Measurements from ENCODE around the gene ZDHHC16.
"Not testable (repeated sequence)": the region's sequence is repeated elsewhere in the genome, so short reads cannot be mapped to it uniquely, and the experiment has no call there.

ZDHHC16 gene

DNA sequence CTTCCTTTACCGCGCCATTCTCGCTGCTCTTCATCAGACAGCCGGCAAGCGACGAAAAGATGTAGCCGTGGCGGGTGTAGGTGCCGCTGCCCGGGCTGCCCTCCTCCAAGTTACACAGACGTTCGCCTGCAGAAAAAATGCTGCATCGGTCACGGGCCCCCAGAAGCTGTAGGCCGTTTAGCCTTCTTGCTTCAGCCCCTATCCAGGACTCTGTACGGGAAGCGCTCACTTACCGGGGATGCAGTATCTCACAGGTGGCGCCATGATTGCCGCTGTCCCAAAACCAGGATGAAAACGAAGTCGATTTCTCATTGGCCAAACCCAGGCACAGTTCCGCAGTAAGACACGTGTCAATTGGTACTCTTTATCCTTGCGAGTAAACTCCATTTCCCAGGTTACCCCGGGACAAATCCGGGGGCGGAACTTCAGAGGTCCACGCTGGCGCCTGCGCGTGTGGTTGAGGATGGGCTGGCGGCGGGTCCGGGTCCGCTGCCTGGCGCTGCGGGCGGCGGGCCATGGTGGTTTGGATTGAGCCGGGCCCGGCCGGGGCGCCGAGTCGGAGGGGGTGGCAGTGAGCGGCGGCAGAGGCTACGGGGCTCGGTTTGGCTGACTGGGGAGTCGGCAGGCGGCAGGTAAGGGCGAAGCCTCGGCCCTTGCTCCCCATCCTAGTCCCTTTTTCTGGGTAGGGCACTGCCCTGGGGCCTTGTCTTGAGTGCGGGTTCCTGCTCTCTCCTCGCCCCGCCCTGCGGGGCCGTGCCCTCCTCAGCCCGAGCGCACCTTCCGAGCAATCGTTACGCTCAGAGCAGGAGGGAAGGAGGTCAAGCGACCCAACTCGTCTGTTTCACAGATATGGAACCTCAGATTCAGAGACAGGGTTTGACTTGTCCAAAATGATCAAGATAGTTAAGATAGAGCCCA is at the start of gene ZDHHC16, which contains the start of gene EXOSC1:
ZDHHC16 (plus strand) TSS at position 454 of the 918 bp plus-strand sequence. CDS start 5,501 bp downstream, outside the sequence.
EXOSC1 (minus strand) TSS at position 285 of the 918 bp plus-strand sequence; CDS start at position 264, 21 bp downstream.
- Histone ChIP-seq H3K27ac (ENCODE audit: low read depth, low read length) (peak within 1 kb of the TSS; percentile 30), H3K9ac (ENCODE audit: low read length) (peak within 1 kb of the TSS; percentile 92), H3K9me3 (ENCODE audit: control insufficient read depth, insufficient read depth, low read depth, low read length) (no peaks in the 10 kb centered on the region), H3K4me3 (ENCODE audit: low read depth, low read length) (peak within 1 kb of the TSS; percentile 95), H3K27me3 (ENCODE audit: control insufficient read depth, insufficient read depth, low read length) (no peaks in the 10 kb centered on the region), H3K4me1 (ENCODE audit: control insufficient read depth, insufficient read depth, low read length) (no peaks in the 10 kb centered on the region), H3K36me3 (ENCODE audit: control insufficient read depth, insufficient read depth, low read length) (peaks cover 23% of the 10 kb centered on the region)

DNA sequence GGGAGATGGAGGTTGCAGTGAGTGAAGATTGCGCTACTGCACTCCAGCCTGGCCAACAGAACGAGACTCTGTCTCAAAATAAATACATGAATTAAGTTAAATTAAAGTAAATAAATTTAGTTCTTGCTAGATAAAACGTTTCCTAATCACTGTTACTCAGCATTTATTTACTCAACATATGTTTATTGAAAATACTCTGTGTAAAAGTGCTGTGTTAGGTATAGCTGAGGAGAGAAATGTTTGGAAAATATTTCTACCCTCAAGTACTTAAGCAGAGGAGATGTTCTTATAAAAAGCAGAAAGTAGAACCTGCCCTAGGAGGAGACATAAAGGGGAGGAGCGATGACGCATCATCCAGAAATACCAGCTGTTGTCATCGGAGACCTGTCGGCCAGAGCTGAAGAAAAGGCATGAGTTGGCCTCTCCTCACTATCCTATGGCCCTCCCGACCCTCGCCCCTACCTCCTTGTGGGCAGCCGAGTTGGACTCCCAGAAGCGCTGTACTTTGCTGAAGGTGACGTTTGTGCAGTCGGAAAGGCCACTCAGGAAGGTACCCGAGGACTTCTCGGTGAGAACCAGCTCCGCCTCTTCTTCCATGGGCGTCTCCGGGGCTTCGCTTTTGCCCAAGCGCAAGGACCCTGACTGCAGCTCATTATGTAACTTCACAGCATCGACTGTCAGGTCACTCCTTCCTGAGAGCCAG is 46.0 kb upstream of the ZDHHC16 start:
- Histone ChIP-seq H3K9ac (ENCODE audit: low read length) (peak overlapping the region; percentile 57), H3K36me3 (ENCODE audit: control insufficient read depth, insufficient read depth, low read length) (peaks cover 25% of the 10 kb centered on the region)

GRCh38 chr10:97400665-97401454 is 45.1 kb upstream of the ZDHHC16 start, which contains the start of gene RRP12:
Gene RRP12 (minus strand): TSS chr10:97401340. CDS start chr10:97401231, 109 bp downstream.
- peak within 1 kb of the TSS; percentile 74 for H3K4me3 ChIP-seq (ENCODE audit: low read depth, low read length)
- H3K36me3 ChIP-seq (ENCODE audit: control insufficient read depth, insufficient read depth, low read length): peaks cover 18% of the 10 kb centered on the region
- no peaks in the 10 kb centered on the region for H3K9me3 ChIP-seq (ENCODE audit: control insufficient read depth, insufficient read depth, low read depth, low read length)
- H3K9ac ChIP-seq (ENCODE audit: low read length): peak within 1 kb of the TSS; percentile 57
- peak within 1 kb of the TSS; percentile 3; the same call in 1 of the 2 replicates for H3K27ac ChIP-seq (ENCODE audit: low read depth, low read length)
- peaks cover 6% of the 10 kb centered on the region; the same call in 1 of the 2 replicates for H3K4me1 ChIP-seq (ENCODE audit: control insufficient read depth, insufficient read depth, low read length)
- no peaks in the 10 kb centered on the region for H3K27me3 ChIP-seq (ENCODE audit: control insufficient read depth, insufficient read depth, low read length)

More for the DNA sequence above, 46.0 kb upstream of the ZDHHC16 start:
- no peaks in the 10 kb centered on the region for H3K9me3 ChIP-seq (ENCODE audit: control insufficient read depth, insufficient read depth, low read depth, low read length)
- H3K27ac ChIP-seq (ENCODE audit: low read depth, low read length): no peak overlapping the region
- peak overlapping the region; percentile 74 for H3K4me3 ChIP-seq (ENCODE audit: low read depth, low read length)
- no peaks in the 10 kb centered on the region for H3K27me3 ChIP-seq (ENCODE audit: control insufficient read depth, insufficient read depth, low read length)
- peaks cover 6% of the 10 kb centered on the region; the same call in 1 of the 2 replicates for H3K4me1 ChIP-seq (ENCODE audit: control insufficient read depth, insufficient read depth, low read length)

- Histone ChIP-seq H3K9ac (ENCODE audit: low read length) (no peak overlapping the region), H3K4me3 (ENCODE audit: low read depth, low read length) (peak overlapping the region; percentile 74), H3K27me3 (ENCODE audit: control insufficient read depth, insufficient read depth, low read length) (no peaks in the 10 kb centered on the region), H3K36me3 (ENCODE audit: control insufficient read depth, insufficient read depth, low read length) (peaks cover 11% of the 10 kb centered on the region), H3K9me3 (ENCODE audit: control insufficient read depth, insufficient read depth, low read depth, low read length) (no peaks in the 10 kb centered on the region), H3K4me1 (ENCODE audit: control insufficient read depth, insufficient read depth, low read length) (peaks cover 6% of the 10 kb centered on the region; the same call in 1 of the 2 replicates), H3K27ac (ENCODE audit: low read depth, low read length) (no peak overlapping the region)
These were observed 44.5 kb upstream of the ZDHHC16 start for GRCh38 chr10:97401455-97401919.

DNA sequence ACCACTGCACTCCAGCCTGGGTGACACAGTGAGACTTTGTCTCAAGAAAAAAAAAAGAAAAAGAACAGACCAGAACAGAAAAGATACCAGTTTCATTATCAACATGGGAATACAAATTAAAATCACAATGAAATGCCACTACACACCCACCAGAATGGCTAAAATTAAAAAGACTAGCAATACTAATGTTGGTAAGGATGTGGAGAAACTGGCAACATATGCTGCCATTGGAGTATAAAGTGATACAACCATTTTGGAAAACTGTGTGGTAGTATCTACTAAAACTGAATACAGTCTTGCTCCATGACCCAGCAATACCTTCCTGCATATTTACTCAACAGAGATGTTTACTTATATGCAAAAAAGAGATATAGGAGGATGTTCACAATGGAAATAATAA is 41.9 kb upstream of the ZDHHC16 start:
- Histone ChIP-seq H3K9me3 (ENCODE audit: control insufficient read depth, insufficient read depth, low read depth, low read length) (no peaks in the 10 kb centered on the region), H3K9ac (ENCODE audit: low read length) (no peak overlapping the region), H3K27ac (ENCODE audit: low read depth, low read length) (no peak overlapping the region), H3K4me1 (ENCODE audit: control insufficient read depth, insufficient read depth, low read length) (peaks cover 6% of the 10 kb centered on the region; the same call in 1 of the 2 replicates), H3K27me3 (ENCODE audit: control insufficient read depth, insufficient read depth, low read length) (no peaks in the 10 kb centered on the region), H3K4me3 (ENCODE audit: low read depth, low read length) (no peak overlapping the region), H3K36me3 (ENCODE audit: control insufficient read depth, insufficient read depth, low read length) (peaks cover 2% of the 10 kb centered on the region; the same call in 1 of the 2 replicates)

GRCh38 chr10:97406064-97406463 is 39.9 kb upstream of the ZDHHC16 start:
- no peaks in the 10 kb centered on the region for H3K36me3 ChIP-seq (ENCODE audit: control insufficient read depth, insufficient read depth, low read length)
- H3K9ac ChIP-seq (ENCODE audit: low read length): no peak overlapping the region
- H3K4me1 ChIP-seq (ENCODE audit: control insufficient read depth, insufficient read depth, low read length): no peaks in the 10 kb centered on the region; the same call in 1 of the 2 replicates
- no peak overlapping the region for H3K27ac ChIP-seq (ENCODE audit: low read depth, low read length)
- no peaks in the 10 kb centered on the region for H3K9me3 ChIP-seq (ENCODE audit: control insufficient read depth, insufficient read depth, low read depth, low read length)
- H3K27me3 ChIP-seq (ENCODE audit: control insufficient read depth, insufficient read depth, low read length): no peaks in the 10 kb centered on the region
- H3K4me3 ChIP-seq (ENCODE audit: low read depth, low read length): no peak overlapping the region

GRCh38 chr10:97406483-97406882 is 39.5 kb upstream of the ZDHHC16 start:
- not testable (repeated sequence) for H3K9ac ChIP-seq (ENCODE audit: low read length); H3K27me3 ChIP-seq (ENCODE audit: control insufficient read depth, insufficient read depth, low read length); H3K9me3 ChIP-seq (ENCODE audit: control insufficient read depth, insufficient read depth, low read depth, low read length); H3K4me3 ChIP-seq (ENCODE audit: low read depth, low read length); H3K27ac ChIP-seq (ENCODE audit: low read depth, low read length); H3K36me3 ChIP-seq (ENCODE audit: control insufficient read depth, insufficient read depth, low read length); H3K4me1 ChIP-seq (ENCODE audit: control insufficient read depth, insufficient read depth, low read length)

DNA sequence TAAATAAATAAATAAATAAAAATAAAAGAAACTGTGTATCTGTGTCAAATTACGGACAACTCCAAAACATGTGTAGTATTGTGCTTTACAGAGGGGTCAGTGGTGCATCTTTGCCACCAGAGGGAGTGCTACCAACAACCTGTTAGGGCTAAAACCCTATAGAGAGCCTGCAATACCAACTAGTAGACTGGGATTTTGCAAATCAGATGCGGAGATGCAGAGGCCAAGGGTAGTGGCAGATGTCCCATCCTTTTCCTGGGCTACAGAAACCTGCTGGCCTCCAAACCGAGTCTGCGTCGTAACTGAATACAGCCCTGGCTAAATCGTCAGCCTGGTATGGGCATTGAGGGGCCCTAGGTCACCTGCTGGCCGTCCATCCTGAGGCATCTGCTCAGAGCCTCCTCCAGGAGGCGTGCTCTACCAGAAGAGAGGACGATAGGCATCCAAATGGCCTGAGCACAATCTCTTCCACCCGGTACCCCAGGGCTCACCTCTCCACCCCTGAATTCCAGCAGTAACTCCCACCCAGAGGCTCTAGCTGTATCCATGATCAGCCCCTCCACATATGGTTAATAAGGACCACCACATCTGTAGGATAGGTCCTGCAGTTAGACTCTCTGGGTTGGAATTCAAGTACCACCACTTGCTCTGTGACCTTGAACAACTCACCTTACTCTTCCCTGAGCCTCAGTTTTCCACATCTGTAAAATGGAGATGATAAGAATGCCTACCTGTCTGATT is 38.6 kb upstream of the ZDHHC16 start:
- H3K36me3 ChIP-seq (ENCODE audit: control insufficient read depth, insufficient read depth, low read length): no peaks in the 10 kb centered on the region
- H3K4me1 ChIP-seq (ENCODE audit: control insufficient read depth, insufficient read depth, low read length): no peaks in the 10 kb centered on the region; the same call in 1 of the 2 replicates
- peak overlapping the region; percentile 61 for H3K4me3 ChIP-seq (ENCODE audit: low read depth, low read length)
- H3K27me3 ChIP-seq (ENCODE audit: control insufficient read depth, insufficient read depth, low read length): no peaks in the 10 kb centered on the region
- no peak overlapping the region for H3K27ac ChIP-seq (ENCODE audit: low read depth, low read length)
- H3K9me3 ChIP-seq (ENCODE audit: control insufficient read depth, insufficient read depth, low read depth, low read length): no peaks in the 10 kb centered on the region
- H3K9ac ChIP-seq (ENCODE audit: low read length): no peak overlapping the region

DNA sequence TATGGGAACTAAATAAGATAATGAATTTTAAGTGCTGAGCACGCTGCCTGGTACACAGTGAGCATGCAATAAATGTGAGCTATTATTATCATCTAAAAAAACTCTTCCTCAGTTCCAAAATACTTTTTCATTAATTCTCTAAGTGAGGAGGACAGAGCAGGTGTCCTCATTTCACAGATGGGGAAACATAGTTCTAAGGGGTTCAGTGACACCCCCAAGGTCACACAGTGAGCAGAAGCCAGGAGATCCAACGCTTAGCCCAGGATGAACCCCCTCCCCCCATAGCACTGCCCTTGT is 38.1 kb upstream of the ZDHHC16 start:
- H3K27ac ChIP-seq (ENCODE audit: low read depth, low read length): no peak overlapping the region

GRCh38 chr10:97408496-97408992 is 37.4 kb upstream of the ZDHHC16 start:
- no peaks in the 10 kb centered on the region for H3K9me3 ChIP-seq (ENCODE audit: control insufficient read depth, insufficient read depth, low read depth, low read length)
- no peak overlapping the region for H3K9ac ChIP-seq (ENCODE audit: low read length)
- no peaks in the 10 kb centered on the region for H3K27me3 ChIP-seq (ENCODE audit: control insufficient read depth, insufficient read depth, low read length)
- no peak overlapping the region for H3K4me3 ChIP-seq (ENCODE audit: low read depth, low read length)
- no peaks in the 10 kb centered on the region; the same call in 1 of the 2 replicates for H3K4me1 ChIP-seq (ENCODE audit: control insufficient read depth, insufficient read depth, low read length)
- H3K27ac ChIP-seq (ENCODE audit: low read depth, low read length): no peak overlapping the region
- no peaks in the 10 kb centered on the region for H3K36me3 ChIP-seq (ENCODE audit: control insufficient read depth, insufficient read depth, low read length)

More for the DNA sequence above, 38.1 kb upstream of the ZDHHC16 start:
- no peak overlapping the region for H3K4me3 ChIP-seq (ENCODE audit: low read depth, low read length)
- no peaks in the 10 kb centered on the region; the same call in 1 of the 2 replicates for H3K4me1 ChIP-seq (ENCODE audit: control insufficient read depth, insufficient read depth, low read length)
- no peak overlapping the region for H3K9ac ChIP-seq (ENCODE audit: low read length)
- no peaks in the 10 kb centered on the region for H3K9me3 ChIP-seq (ENCODE audit: control insufficient read depth, insufficient read depth, low read depth, low read length)
- no peaks in the 10 kb centered on the region for H3K27me3 ChIP-seq (ENCODE audit: control insufficient read depth, insufficient read depth, low read length)
- H3K36me3 ChIP-seq (ENCODE audit: control insufficient read depth, insufficient read depth, low read length): no peaks in the 10 kb centered on the region

Measured in HUES6 (cell line).